Activated CD4-positive, alpha-beta T cell treated with anti-CD3 and anti-CD28 coated beads for 24 hours (primary cell): ENCODE measurements around the gene SREBF1.
A peak's percentile ranks its signal among the peaks of the same experiment; 100 is the strongest.
"Not testable (repeated sequence)": the region's sequence is repeated elsewhere in the genome, so short reads cannot be mapped to it uniquely, and the experiment has no call there.

Experiments
- DNase-seq, 2 donors: peaks; one replicate each; pipeline ENCODE4 v3.0.0-alpha.2; 2020; ENCODE audit warnings: low read depth in 2 of 2

The SREBF1 gene

GRCh38 chr17:17812211-17813054 is 24.4 kb downstream of the SREBF1 start:
- DNase-seq: peak in 1 of 2 donors; percentile 50

GRCh38 chr17:17811381-17812210 is 25.2 kb downstream of the SREBF1 start:
- DNase-seq: no peak

GRCh38 chr17:17810895-17811248 is 25.9 kb downstream of the SREBF1 start:
- no peak for DNase-seq

GRCh38 chr17:17810084-17810894 is 26.5 kb downstream of the SREBF1 start:
- no peak for DNase-seq

- DNase-seq: no peak
Observed at GRCh38 chr17:17809531-17810083, 27.2 kb downstream of the SREBF1 start.

GRCh38 chr17:17808706-17809432 is 27.9 kb downstream of the SREBF1 start:
- DNase-seq: no peak

DNA sequence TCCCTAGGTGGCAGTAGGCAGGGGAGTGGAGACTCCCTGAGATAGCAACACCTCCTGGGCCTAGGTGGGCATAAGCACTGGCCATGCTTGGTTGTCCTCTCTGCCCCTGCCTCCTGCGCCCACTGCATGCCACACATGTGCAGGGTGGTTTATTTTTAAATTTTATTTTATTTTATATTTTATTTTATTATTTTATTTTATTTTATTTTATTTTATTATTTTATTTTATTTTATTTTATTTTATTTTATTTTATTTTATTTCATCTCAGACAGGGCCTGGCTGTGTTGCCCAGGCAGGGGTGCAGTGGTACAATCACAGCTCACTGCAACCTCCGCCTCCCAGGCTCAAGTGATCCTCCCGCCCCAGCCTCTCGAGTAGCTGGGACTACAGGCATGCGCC is 28.6 kb downstream of the SREBF1 start:
- DNase-seq: not testable (repeated sequence)

GRCh38 chr17:17807440-17807839 is 29.3 kb downstream of the SREBF1 start:
- no peak for DNase-seq

DNA sequence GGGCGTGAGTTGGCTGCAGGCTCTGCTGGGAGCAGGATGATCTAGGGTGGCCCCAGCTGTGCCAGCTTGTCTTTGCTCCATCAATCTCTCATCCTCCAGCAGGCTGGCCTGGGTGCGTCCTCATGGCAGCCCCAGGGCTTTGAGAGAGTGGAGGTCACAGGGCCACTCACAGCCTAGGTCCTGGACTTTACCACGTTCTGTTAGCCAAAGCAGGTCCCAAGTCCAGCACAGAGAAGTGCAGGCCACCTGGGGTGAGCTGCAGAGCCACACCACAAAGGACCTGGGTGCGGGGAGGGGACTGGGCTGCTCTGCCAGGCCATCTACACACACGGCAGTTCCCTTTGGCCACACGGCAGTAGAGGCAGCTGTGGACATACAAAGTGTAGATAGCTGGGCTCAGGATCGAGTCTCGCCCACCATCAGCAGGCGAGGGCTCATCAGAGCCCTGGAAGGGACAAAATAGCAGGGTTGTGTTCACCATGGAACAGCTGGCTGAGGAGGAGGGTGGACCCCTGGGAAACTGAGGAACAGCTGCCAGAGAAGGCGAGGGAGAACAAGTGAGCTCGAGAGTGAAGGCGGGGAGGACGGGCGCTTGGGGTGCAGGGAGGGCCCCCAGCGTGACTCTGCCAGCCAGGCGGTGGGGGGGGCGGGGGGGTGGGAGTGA is 30.0 kb downstream of the SREBF1 start:
- no peak for DNase-seq

DNA sequence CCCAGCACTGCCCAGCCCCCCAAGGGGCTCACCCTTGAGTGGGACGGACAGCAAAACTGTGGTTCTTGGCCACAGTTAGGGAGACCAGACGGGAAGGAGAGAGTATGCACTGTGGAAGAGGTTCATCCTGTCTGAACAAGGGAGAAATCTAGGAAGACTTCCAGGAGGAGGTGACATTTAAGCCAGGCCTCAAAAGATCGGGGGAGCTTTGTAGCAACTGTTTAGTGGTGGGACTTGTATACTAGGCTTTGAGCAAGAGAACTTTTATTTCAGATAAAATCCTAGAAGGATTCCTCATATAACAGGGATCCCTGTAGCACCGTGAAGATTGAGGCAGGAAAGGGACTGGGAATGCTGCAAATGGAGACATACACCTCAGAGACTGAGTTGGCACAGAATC is 30.8 kb downstream of the SREBF1 start:
- DNase-seq: no peak

DNA sequence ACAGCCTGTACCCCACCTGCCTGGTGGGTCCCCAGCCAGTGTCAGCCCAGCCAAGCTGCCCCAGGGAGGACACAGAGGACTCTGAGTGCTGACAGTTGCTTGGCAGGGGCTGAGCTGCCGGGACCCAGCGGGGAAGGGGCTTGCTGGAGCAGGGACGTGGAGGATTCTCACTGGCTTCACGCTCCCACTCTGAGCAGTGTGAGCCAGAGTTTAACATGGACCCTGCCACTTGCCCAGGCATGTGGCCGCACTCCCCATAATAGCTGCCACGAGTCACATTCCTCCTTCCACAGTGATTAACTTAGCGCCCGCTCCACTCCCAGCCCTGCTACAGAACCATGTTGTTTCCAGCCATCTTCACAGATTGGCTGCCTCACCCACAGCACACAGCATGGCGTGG is 31.2 kb downstream of the SREBF1 start:
- no peak for DNase-seq

DNA sequence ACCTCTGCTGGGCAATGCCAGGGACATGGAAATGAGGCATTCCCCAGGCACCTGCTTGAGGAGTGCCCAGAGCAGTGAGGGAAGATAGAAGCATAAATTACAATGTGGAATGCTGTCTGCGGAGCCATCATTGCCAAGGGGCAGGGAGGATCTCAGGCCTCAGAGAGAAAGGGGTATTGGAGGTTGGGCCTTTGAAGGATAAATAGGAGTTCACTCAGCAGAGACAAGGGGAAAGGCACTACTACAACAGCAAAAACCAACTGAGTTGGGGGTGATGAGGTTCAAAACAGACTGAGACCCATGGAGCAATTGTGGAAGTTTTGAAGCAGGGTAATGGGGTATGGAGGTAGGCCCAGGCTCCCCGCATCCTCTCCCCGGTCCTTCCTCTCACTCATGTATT is 32.8 kb downstream of the SREBF1 start:
- no peak for DNase-seq

GRCh38 chr17:17801800-17802481 is 34.8 kb downstream of the SREBF1 start:
- DNase-seq: no peak

DNA sequence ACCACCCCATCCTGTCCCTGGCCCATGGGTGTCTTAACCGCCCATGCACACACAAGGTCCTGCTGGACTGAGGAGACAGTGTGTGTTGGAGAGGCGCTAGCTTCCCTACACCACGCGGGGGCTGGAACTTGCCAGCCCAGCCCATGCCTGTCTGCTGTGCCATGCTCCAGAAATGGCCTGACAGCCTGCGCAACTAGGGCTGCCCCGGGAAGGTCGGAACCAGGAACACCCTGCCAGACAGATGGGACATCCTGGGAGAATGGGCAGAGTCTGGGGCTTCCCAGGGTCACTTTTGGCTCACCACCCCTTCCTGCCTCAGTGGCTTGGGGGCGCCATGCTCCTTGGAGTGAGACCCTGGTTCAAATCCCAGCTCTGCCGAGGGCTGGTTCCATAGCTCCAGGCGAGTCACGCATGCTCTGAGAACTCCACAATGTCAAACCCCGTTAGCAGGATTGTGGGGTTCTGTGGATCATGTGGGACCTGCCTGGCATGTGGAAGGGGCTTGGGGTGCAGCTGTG is 36.2 kb downstream of the SREBF1 start:
- no peak for DNase-seq

DNA sequence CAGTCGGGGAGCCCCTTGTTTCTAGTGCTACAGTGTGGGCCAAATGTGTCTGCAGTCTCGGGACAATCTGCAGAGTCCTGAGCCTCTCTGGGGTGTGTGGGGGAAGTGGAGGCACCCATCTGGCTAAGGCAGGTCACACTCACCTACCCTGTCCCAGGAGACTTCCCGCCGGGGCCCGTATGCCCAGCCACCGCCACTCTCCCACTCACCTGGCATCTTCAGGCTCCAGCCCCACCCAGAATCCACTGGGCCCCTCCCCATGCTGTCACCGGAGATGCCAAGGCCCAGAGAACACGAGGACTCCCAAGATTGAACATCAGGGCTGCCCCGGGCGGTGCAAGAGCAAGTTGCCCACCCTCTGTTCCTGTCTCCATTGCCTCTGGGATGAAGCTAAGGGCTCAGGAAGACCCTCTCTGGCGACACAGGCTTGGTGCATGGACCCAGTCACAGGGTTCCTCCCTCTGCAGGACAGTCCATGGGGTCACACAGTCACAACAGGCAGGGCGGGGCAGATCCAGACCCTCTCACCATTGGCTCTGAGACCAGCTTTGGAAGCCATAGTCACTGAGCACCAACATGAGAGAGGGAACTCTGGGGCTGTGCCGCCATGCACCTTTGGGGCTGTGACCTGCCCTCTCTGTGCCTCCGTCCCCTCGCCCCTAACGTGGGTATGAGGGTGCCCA is 38.1 kb downstream of the SREBF1 start:
- no peak for DNase-seq

GRCh38 chr17:17798010-17798556 is 38.7 kb downstream of the SREBF1 start:
- DNase-seq: no peak

GRCh38 chr17:17797119-17797809 is 39.5 kb downstream of the SREBF1 start:
- DNase-seq: no peak

GRCh38 chr17:17796787-17797061 is 40.1 kb downstream of the SREBF1 start:
- DNase-seq: no peak
